GM19372 (cell line): ENCODE measurements around the gene EFCAB7.

Experiments
- ATAC-seq: cut with Tn5 transposase; IDR thresholded peaks from one replicate; pipeline ENCODE4 v1.9.1; 2021; ENCODE audit warnings: mild to moderate bottlenecking, low read depth, moderate library complexity; ENCODE audit not compliant: unreplicated experiment

Gene EFCAB7

GRCh38 chr1:63600248-63600647 lies 76.9 kb downstream of the EFCAB7 start:
- no peak for ATAC-seq

GRCh38 chr1:63601061-63601460 lies 77.7 kb downstream of the EFCAB7 start:
- no peak for ATAC-seq

GRCh38 chr1:63601463-63601862 lies 78.1 kb downstream of the EFCAB7 start:
- ATAC-seq, result no peak

GRCh38 chr1:63601912-63602311 lies 78.6 kb downstream of the EFCAB7 start:
- no peak for ATAC-seq

DNA sequence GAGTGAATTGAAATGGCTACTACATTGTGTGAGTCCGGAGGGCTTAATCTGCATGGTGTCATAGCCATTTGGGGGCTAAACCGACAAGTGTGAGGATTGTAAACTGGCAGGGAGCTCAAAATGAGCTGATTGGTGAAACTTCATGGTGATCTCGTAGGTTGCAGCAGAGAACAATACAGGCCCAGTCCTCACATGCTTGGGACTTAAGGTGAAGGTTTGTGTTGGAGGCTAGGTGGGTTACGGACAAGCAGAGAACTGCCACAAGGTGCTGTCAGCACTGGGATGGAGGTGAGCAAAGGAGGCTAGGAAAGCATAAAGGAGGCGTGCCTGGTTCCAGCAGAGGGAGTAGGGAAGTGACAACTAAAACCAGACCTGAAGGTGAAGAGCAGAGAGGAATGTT lies 79.3 kb downstream of the EFCAB7 start:
- no peak for ATAC-seq

DNA sequence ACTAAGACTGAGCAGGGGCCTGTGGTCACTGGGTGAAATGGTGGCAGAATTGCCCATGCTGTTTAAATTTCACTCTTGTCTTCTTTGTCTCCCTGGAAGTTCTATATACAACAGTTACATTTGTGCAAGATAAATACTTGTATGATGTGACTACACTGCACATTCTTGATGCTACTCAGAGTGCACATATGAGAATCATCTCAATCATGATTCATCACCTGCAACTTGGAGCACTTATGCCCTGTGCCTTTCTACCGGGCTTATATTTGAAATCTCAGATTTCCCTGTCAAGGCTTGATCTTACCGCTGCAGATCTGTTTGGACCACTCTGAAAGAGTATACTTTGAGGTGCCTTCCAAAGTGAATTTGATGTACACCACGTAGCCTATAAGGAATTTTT lies 80.5 kb downstream of the EFCAB7 start:
- no peak for ATAC-seq

- ATAC-seq, result no peak
Measured at GRCh38 chr1:63607322-63607721, 84.0 kb downstream of the EFCAB7 start.

DNA sequence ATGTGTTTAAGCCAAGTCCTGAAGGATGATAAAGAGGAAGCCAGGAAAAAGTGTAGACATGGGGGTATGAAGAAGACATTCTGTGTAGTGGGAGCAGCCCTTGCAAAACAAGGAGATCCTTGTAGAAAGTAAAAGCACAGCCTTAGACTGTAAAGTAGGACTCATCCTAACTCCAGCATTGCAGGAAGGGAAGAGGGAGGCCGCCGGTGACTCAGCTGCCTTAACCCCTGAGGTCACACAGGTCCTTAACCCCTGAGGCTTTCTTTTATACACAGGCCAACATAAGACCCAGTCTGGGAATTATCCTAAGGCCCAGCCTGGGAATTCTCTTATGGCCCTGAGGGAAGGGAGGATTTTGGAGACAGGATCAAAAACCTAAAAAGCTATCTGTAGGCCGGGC lies 87.9 kb downstream of the EFCAB7 start:
- no peak for ATAC-seq

- ATAC-seq, result no peak
Measured at GRCh38 chr1:63612564-63612963, 89.2 kb downstream of the EFCAB7 start.

- no peak for ATAC-seq
Measured at GRCh38 chr1:63612971-63613370, 89.6 kb downstream of the EFCAB7 start.

DNA sequence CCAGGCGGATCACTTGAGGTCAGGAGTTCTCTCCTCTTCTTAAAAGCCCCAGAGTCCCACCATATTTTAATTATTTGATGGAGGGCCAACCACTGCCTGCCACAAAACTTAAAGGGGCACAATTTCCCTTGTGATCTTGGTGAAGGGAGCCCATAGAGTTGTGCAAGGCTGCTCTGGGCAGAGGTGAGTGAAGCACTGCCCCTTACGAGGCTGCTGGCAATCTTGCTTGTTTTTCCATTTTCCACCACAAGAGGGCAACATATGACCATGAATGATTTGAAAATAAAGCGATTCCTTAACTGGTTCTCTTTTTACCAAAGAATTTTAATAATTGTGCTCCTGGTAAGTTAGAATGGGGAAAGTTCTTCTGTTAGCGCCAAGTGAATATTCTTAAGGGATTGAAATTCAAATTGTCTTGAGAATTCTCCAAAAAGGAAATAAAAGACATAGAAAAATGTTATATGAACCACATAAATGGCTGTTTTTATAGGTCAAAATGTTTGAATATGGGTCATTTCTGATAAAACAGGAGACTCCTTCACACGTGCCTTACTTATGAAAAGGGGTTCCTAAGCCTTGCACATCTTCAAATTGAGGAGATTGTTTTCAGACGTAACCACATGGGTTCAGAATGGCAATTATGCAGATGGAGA lies 92.6 kb downstream of the EFCAB7 start:
- no peak for ATAC-seq

DNA sequence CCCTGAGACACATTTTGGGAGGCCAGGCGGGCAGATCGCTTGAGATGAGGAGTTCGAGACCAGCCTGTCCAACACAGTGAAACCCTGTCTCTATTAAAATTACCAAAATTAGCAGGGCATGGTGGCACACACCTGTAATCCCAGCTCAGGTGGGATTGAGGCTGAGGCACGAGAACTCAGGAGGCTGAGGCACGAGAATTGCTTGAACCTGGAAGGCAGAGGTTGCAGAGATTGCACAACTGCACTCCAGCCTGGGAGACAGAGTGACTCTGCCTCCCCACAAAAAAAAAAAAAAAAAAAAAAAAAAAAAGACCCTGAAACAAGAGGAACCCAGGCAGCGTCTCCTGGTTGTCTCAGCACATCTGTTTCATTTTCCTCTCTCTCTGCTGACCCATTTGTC lies 94.1 kb downstream of the EFCAB7 start:
- no peak for ATAC-seq

- ATAC-seq, result no peak
Measured at GRCh38 chr1:63618011-63618410, 94.7 kb downstream of the EFCAB7 start.

- ATAC-seq, result no peak
Measured at GRCh38 chr1:63619558-63619957, 96.2 kb downstream of the EFCAB7 start.

- ATAC-seq, result no peak
Measured at GRCh38 chr1:63620671-63621070, 97.3 kb downstream of the EFCAB7 start.

DNA sequence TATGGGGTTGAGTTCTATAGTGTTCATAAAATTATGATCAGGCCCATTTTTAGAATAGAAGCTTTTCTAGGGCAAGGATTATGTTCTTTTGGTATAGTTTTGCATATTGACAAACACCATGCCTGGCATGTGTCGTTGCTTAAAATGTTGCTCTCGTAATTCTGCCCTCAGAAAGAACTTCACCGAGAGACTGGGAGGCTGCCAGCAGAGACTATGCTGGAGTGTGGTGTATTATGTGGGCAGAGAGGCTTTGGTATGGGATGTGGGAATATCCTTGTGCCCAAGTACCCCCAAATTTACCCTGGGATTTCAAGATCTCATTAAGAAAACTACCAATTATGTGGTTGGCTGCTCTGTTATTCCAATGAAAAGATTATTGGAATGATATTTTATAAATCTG lies 97.8 kb downstream of the EFCAB7 start:
- ATAC-seq, result no peak

- no peak for ATAC-seq
Measured at GRCh38 chr1:63621698-63622097, 98.4 kb downstream of the EFCAB7 start.
